GM21381 (cell line): ENCODE results near the gene ZFPM1.
"Not testable (repeated sequence)": the region's sequence is repeated elsewhere in the genome, so short reads cannot be mapped to it uniquely, and the experiment has no call there.

Experiments
- ATAC-seq: cut with Tn5 transposase; IDR thresholded peaks from one replicate; pipeline ENCODE4 v1.9.1; 2021; ENCODE audit warnings: mild to moderate bottlenecking, moderate library complexity; ENCODE audit not compliant: unreplicated experiment

ZFPM1 gene

DNA sequence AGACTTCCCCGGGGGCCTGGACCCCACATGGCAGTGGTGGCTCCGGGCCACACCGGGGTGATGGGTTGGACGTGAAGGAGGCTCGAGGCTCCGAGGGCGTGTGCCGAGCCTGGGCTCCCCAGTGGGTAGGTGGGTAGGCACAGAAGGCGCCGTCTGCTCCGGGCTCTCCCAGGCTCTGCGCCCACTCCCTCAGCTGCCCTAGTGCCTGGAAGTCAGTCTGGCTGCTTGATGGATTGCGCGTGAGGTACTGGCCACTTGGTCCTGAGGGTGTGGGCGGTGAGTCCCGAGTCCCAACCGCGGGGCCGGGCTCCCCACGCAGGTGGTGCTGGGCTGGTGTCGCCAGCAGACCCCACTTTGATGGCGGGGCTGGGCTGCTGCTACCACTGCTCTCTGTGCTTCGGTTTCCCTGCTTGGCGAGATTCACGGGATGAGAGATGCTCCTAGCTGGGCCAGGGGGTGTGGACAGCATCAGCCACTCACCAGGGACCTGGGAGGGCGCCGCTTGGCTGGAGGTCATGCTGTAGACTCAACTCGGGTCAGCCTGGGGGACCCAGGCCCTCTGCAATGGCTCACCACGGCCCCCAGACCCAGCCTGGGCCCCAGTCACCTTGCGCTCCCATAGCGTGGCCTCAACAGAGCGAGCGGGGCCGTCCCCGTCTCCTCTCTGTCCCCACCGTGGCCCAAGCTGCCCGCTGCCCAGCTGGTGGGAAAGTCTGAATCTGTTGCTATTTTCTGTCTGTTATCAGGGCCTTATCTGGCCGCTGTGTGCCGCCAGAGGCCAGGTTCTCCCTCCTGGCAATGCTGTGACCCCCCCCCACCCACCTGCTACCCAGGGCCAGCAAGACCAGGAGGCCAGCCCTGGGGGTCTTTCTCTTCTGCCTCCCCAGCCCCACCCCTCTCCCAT is 26.1 kb downstream of the ZFPM1 start:
- ATAC-seq, result no peak

DNA sequence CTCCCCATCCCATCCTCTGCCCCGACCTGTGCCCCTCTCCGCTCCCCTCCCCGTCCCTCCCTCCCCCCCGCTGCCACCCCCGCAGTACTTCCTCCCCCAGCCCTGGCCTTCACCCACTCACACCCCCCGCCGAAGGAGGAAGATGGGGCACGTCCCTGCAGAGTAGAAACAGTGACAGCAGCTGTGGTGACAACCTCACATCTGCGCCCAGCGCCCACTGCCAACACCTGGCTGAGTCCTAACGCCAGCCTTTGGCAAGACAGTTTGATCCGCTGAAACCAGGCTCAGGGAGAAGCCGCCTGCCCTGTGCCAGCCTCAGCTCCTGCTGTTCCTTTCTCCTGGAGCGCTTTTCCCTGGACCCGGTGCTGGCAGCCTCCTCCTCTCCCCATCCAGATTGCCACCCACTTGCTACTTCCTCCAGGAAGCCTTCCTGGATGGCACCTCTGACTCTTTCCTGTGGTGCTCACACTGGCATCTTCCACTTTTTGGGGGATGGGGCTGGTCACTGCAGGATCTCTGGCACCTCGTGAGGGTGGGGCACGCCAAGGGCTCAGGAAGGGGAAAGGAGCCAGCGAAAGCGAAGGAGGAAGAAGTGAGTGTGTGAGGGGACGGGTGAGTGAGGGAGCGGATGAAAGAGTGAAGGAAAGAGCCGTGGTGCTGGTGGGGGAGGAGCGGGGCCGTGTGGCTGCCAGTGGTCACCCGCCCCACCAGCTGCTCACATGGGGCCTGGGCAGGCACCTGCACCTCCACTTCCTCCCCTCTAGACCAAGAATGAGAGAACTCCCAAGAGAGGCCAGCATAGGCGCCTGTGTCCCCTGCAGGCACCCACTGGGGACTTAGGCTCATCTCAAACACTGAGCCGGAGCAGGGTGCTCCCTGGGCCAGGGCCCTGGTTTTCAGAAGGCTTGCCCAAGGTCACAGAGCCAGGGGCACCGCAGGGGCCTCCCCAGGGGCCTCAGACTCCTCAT is 27.0 kb downstream of the ZFPM1 start:
- ATAC-seq, result no peak

DNA sequence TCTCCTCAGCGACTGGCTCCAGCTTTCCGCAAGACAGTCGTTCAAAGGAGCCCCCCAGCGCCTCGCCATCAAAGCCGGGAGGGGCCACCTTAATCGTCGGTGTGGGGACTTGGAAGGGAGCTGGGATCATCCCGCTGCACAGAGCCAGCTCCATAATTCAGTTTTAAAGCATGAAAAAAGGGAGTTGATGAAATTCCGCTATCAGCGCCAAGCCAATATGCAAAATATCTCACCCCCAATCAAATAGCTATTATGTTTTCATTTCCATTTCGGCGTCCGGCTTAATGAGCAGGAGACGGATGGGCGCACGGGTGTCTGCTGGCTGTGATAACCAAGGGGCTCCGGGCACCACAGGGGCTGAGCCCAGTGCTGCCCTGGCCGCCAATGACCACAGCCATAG is 27.7 kb downstream of the ZFPM1 start:
- ATAC-seq, result no peak

DNA sequence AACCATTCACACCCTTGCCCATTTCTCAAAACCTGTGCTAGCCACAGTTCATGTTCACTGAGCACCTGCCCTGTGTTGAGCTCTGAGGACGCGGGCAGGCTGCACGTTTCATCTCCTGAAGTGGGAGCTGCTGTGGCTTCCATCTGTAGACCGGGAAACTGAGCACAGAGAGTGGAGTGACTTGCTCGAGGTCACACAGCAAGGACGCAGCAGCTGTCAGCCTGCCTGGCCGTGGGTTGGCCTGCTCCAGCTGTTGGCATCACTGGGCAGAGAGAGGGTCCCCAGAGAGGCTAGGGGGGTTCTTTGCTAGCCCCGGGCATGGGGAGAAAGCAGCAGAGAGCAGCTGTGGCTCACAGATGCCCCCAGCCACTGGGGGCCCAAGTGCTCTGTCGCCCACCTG is 28.8 kb downstream of the ZFPM1 start:
- no peak for ATAC-seq

DNA sequence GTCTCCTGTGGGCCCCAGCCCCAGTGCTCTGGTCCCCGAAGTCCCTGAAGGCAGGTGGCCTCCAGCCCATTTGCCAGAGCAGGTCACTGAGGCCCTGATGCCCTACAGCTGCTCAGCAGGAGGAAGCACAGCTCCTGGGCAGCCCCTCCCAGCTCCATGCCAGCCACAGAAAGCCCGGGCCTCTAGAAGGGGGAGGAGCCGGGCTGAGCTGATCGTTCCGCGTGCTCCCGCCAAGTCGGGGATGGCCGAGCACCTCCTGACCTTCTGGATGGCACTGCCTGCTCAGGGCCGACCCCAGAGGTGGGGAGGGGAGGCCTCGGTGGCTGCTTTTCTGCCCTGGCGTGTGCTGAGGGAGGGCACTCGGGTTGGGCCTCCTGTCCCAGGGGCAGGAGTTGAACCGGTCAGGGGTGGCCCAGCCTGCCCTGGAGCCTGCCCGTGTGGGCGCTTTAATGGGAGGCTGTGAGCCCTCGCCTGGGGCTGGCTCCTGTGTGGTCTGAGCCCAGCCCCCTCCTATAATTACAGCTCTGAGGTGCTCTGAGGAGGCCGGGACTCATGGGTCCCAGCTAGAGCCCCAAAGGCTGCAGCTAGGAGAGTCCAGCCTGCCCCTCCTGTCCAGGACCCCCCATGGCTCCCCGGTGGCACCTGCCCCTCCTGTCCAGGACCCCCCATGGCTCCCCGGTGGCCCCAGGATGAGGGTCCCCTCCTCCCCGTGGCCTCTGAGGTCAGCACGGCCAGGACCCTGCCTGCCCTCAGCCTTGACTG is 29.7 kb downstream of the ZFPM1 start:
- ATAC-seq, result no peak

DNA sequence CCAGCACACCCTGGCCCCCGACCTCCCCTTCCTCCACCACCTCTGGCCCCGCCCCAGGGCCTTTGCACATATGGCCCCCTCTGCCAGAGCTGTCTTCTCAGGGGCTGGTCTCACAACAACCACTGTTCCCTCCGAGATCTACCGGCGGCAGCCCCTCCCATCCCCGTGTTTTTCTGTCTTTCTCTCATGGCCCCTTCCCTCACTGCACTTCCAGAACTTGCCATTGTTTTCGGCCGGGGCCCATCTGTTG is 30.2 kb downstream of the ZFPM1 start:
- ATAC-seq, result no peak

DNA sequence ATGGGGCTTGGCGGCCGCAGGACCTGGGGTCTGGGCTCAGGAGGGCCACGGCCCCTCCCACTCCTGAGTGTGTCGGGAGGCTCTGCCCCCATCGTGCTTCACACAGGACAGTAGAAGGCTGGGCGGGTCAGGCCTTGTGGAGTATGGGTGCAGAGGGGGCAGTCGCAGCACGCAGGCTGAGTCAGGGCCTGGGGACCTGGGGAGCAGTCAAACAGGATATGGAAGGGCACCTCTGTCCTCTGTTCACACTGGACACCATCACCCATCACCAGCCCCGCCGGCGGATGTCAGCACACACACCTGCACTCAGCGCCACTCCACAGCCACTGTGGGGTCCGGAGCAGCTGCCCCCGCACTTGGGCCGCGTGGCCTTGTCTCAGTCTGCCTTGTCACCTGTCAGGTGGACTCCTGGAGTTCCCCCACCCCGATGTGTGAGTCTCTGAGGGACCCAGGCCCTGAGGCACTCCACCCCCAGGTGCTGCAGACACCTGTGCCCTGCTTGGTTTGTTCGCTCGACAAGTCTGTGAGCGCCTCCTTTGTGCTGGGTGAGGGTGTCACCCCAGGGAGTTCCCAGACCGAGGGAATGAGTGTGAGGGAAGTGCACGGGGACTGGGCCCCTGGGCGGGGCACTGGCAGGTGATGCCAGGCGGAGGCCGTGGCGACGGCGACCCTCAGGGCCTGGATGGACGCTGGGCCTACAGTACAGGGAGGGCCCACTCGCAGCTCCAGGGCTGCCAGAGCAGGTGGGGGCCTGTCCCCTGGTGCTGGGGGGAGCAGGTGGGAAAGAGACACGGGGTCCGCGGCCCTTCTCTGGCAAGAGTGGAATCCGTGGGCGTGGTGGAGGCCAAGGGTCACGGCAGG is 31.7 kb downstream of the ZFPM1 start:
- no peak for ATAC-seq

DNA sequence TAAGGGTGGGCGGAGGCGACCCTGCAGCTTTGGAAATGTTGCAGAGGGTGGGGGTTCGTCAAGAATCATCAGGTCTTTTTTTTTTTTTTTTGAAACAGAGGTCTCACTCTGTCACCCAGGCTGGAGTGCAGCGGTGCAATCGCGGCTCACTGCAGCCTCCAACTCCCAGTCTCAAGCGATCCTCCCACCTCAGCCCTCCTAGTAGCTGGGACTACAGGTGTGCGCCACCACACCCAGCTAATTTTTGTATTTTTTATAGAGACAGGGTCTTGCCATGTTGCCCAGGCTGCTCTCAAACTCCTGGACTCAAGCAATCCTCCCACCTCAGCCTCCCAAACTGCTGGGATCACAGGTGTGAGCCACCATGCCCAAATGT is 32.3 kb downstream of the ZFPM1 start:
- not testable (repeated sequence) for ATAC-seq

DNA sequence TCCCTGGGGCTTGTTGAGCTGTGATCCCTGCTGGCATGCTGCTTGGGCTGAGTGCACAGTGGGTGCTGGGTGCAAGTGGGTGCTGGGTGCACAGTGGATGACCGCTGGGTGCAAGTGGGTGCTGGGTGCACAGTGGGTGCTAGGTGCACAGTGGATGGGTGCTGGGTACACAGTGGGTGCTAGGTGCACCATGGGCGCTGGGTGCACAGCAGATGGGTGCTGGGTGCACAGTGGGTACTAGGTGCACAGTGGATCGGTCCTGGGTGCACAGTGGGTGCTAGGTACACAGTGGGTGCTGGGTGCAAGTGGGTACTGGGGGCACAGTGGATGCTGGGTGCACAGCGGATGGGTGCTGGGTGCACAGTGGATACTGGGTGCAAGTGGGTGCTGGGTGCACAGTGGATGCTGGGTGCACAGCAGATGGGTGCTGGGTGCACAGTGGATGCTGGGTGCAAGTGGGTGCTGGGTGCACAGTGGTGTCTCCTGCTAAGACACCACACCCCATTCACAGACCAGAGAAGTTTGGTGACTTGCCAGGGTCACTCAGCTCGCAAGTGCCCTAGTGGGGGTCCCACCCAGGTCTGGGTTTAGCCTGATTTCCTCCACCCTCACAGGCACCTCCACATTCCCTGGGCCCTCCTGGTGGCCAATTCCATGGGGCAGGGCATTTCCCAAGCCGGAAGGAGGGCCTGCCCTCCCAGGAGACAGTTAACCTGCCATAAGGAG is 33.5 kb downstream of the ZFPM1 start:
- no peak for ATAC-seq

DNA sequence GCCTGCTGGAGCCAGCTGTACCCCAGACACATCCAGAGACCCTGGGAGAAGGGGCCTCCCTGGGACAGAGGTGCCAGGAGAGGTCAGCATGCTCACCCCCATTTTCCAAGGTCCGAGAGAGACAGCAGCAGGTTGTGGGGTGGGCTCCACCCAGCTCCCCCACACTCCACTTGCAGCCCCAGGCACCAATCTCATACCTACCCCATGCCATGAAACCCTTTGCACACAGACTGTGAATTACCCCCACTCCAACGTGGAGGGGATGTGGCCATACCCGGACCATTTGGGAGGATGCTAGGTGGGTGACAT is 34.0 kb downstream of the ZFPM1 start:
- ATAC-seq, result no peak

DNA sequence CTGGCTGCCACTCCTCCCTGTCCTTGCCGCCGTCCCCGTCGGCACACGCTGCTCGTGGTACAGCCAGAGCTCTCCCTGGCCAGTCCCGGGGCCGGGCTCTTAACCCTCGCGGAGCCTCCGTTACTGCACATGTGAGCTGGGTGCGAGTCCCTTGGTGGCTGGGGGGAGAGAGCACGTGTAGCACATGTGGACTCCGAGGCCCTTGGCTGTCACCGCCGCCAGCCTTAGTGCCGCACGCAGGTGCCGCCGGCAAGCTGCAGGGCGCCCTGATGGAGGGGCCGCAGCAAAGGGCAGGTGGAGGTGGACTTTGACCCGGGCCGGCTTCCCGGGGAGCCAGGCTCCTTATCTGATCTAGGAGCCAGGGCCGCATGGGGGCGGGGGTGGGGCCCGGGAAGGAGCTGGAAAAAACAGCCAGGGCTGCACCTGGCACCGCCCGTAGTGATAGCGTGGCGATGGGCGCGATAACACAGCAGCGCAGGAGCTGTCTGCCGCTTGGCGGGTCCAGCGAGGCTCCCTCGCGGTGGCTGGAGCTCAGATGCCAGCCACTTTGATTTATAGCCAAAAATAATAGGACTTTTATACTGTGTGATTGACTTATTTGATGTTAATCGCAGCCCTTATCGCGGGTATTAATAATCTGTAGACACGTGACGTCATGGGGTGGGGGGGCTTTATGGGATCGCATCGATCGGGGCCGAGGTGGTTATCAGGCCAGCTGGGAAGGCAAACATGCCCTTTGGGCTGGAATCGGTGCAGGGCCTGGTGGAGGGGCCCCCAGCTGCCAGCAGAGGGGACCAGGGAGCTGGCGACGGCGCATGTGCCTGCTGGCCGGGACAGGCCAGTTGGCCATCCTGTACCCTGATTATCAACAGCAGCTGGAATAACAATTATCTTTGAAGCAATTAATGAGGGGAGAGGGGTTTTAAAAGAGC is 35.1 kb downstream of the ZFPM1 start:
- ATAC-seq, result no peak

DNA sequence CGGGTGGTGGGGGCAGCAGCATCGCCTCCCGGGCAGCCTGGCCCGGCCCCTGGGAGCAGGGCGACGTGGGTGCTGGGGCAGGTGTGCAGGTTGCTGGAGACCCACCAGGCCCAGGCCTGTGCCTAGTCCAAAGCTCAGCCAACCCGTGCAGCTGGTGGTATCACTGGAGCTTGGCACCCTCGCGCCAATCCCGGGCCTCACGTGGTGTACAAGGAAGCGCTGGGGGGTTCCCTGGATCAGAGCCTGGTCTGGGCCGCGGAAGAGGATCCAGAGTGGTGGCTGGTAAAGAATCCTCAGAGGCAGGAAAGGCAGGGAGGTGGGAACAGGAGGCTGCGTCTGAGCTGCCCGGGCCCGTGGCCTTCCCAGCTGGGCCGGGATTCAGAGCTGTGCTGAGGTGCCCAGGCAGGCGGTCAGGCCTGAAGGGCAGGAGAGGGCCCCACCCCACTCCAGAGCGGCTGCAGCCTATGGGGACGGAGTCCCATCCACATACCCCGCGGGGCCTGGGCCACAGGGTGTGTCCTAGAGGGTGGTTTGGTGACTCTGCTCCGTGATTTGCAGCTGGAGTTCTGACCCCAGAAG is 36.2 kb downstream of the ZFPM1 start:
- ATAC-seq, result no peak

DNA sequence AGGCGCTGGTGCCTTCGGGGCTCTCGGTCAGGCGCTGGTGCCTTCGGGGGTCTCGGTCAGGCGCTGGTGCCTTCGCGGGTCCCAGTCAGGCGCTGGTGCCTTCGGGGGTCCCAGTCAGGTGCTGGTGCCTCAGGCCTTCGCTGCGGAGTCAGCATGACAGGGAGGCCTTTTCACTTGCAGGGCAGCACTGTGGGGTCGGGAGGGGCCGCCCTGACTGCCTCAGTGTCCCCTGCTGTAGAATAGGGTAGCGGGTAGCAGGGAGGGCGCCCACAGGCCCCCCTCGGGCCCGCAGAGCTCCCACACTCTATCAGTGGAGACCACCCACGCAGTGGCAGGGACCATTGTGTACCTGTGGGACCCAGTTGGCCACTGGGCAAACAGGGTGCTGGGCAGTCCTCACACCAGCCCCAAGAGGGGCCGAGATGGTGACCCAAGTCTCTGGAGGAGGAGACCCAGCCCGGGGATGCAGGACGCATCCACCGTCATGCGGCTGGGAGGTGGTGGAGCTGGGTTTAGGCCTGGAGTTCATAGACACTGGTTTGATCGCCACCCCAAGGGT is 38.0 kb downstream of the ZFPM1 start:
- ATAC-seq, result no peak

DNA sequence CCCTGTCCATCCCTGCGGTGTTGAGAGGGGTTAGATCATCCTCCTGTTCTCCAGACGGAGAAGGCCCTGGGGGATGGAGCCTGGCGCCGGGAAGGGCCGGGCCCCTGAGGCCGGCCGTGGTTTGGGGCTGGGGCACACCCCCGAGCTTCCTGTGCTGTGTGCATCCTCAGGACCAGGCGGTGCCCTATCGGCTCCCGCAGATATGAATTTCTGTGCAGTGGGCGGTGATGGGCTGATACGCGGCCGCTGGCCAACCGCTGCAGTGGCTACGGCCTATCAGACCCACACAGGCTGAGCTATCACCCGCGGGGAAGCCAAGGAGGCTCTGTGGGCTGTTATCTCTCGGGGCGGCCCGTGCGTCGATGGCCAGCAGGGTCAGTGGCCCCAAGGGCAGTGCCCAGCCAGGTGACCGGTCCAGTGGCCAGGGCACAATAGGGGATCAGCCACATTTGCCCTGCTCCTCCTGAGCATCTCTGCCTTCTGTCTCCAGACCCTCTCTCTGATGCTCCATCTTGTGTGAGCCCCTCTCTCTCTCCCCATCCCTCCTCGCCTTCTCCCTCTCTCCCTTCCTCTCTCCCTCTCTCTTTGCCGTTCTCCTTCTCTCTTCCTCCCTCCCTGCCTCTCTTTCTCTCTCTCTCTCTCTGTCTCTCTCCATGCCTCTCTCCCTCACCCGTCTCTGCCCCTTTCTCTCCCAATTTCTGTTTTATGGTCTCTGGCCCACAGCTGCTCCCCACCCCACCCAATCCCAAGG is 38.7 kb downstream of the ZFPM1 start:
- ATAC-seq, result no peak

DNA sequence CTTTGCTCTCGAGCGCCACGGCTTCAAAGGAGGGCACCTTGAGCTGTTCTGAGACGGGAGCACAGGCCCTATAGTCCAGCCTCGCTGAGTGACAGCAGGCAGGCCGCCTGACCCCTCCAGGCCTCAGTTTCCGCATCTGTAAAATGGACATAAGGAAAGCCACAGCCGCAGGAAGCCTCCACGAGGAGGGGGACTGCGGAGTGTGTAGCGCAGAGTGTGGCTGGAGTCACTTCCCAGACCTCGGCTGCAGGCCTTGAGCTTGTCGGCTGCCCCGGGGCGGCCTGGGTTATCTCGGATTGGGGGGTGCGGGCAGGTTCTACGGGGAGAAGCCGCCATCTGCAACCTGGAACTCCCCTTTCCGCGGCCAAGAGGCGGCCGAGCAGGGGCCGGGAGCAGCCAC is 40.8 kb downstream of the ZFPM1 start:
- no peak for ATAC-seq

DNA sequence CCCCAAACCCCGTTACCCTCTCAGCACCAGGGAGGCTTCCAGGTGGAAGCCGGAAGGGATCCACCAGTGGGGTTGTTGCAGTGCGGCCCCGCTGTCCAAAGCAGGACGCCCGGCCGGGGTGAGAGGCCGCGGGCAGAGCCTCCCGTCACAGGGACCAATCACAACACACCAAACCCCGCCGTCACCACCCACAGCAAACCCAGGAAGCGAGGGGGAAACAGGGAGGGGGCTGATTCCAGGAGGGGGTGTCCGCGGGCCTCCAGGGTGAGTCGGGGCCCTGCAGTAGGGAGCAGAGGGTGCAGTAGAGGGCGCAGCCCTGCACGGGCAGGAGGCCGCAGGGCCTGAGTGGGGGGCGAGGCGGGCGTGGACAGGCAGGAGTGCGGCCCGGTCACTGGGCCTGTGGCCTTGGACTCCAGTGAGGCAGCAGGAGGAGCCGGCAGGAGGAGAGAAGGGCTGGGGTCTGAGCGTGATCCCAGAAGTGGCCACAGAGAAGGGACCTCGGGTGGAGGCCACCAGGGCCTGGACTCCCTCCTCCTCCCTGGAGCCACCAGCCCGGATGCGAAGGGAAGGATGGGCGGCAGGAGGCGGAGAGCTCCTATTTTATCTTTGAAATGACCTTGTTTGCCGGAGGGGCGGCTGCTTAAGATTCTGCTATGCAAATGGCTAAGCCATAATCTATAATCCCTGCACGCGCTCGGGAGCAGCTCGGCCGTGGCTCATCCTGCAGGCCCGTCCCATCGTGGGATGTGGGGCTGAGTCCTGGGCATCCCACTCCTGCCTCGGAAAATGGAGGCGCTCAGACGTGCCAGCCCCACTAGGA is 41.5 kb downstream of the ZFPM1 start:
- ATAC-seq, result no peak
